ENCODE data around the gene GCFC2.

The GCFC2 gene

GRCh38 chr2:75710220-75710576 is 517 bp downstream of the GCFC2 start:
- H3K4me2 ChIP-seq (ENCODE audit: low read length): peak overlapping the region; percentile 99
- H3K9ac ChIP-seq (ENCODE audit: low read length): peak overlapping the region; percentile 81
- H2AFZ ChIP-seq (ENCODE audit: low read depth, low read length): peak overlapping the region; percentile 51; the same call in 1 of the 2 replicates
- H3K36me3 ChIP-seq (replicated peaks; ENCODE audit: low read depth, low read length): peaks cover 6% of the 10 kb centered on the region
- peak overlapping the region; percentile 94 for H3K27ac ChIP-seq (ENCODE audit: low read length)
- peaks cover 20% of the 10 kb centered on the region for H3K4me1 ChIP-seq (ENCODE audit: low read length)
- no peaks in the 10 kb centered on the region for H3K27me3 ChIP-seq (ENCODE audit: low read depth, low read length)
- peaks cover 41% of the 10 kb centered on the region for H3K79me2 ChIP-seq (ENCODE audit: low read length)
- no peaks in the 10 kb centered on the region for H3K9me3 ChIP-seq (ENCODE audit: insufficient read depth, low read length)
- peak overlapping the region; percentile 96 for H3K4me3 ChIP-seq (ENCODE audit: low read length)
- TF ChIP-seq CTCF (IDR thresholded peaks at IDR 0.05; ENCODE audit: low read depth, low read length) (no peak), EZH2phosphoT487 (IDR thresholded peaks at IDR 0.05; ENCODE audit: low read depth) (no peak)
- H4K20me1 ChIP-seq (ENCODE audit: insufficient read depth, low read length): no peaks in the 10 kb centered on the region

GRCh38 chr2:75709297-75709696 is 1.4 kb downstream of the GCFC2 start:
- no peaks in the 10 kb centered on the region for H4K20me1 ChIP-seq (ENCODE audit: insufficient read depth, low read length)
- H3K4me2 ChIP-seq (ENCODE audit: low read length): peak overlapping the region; percentile 99
- H2AFZ ChIP-seq (ENCODE audit: low read depth, low read length): no peak overlapping the region
- H3K4me1 ChIP-seq (ENCODE audit: low read length): peaks cover 20% of the 10 kb centered on the region
- peaks cover 10% of the 10 kb centered on the region for H3K36me3 ChIP-seq (replicated peaks; ENCODE audit: low read depth, low read length)
- no peaks in the 10 kb centered on the region for H3K9me3 ChIP-seq (ENCODE audit: insufficient read depth, low read length)
- no peak for TF ChIP-seq EZH2phosphoT487 (IDR thresholded peaks at IDR 0.05; ENCODE audit: low read depth)
- TF ChIP-seq CTCF (IDR thresholded peaks at IDR 0.05; ENCODE audit: low read depth, low read length): no peak
- no peaks in the 10 kb centered on the region for H3K27me3 ChIP-seq (ENCODE audit: low read depth, low read length)
- 0 out of 2 replicates have a peak overlapping the region, but pooled peaks have one; percentile 11 for H3K27ac ChIP-seq (ENCODE audit: low read length)
- peaks cover 41% of the 10 kb centered on the region for H3K79me2 ChIP-seq (ENCODE audit: low read length)
- H3K9ac ChIP-seq (ENCODE audit: low read length): peak overlapping the region; percentile 81
- H3K4me3 ChIP-seq (ENCODE audit: low read length): peak overlapping the region; percentile 96

GRCh38 chr2:75707901-75708300 is 2.8 kb downstream of the GCFC2 start:
- Histone ChIP-seq H3K27ac (ENCODE audit: low read length) (no peak overlapping the region), H2AFZ (ENCODE audit: low read depth, low read length) (no peak overlapping the region), H3K4me2 (ENCODE audit: low read length) (no peak overlapping the region), H3K27me3 (ENCODE audit: low read depth, low read length) (no peaks in the 10 kb centered on the region), H3K4me3 (ENCODE audit: low read length) (no peak overlapping the region), H4K20me1 (ENCODE audit: insufficient read depth, low read length) (no peaks in the 10 kb centered on the region), H3K36me3 (replicated peaks; ENCODE audit: low read depth, low read length) (peaks cover 22% of the 10 kb centered on the region), H3K4me1 (ENCODE audit: low read length) (peaks cover 20% of the 10 kb centered on the region), H3K9me3 (ENCODE audit: insufficient read depth, low read length) (no peaks in the 10 kb centered on the region), H3K9ac (ENCODE audit: low read length) (no peak overlapping the region), H3K79me2 (ENCODE audit: low read length) (peaks cover 41% of the 10 kb centered on the region)
- TF ChIP-seq EZH2phosphoT487 (IDR thresholded peaks at IDR 0.05; ENCODE audit: low read depth) (no peak), CTCF (IDR thresholded peaks at IDR 0.05; ENCODE audit: low read depth, low read length) (no peak)

- peaks cover 13% of the 10 kb centered on the region for H3K4me1 ChIP-seq (ENCODE audit: low read length)
- H3K27ac ChIP-seq (ENCODE audit: low read length): no peak overlapping the region
- no peak overlapping the region for H3K9ac ChIP-seq (ENCODE audit: low read length)
- no peaks in the 10 kb centered on the region for H3K27me3 ChIP-seq (ENCODE audit: low read depth, low read length)
- no peak overlapping the region for H3K4me3 ChIP-seq (ENCODE audit: low read length)
- H3K79me2 ChIP-seq (ENCODE audit: low read length): peaks cover 34% of the 10 kb centered on the region
- H3K4me2 ChIP-seq (ENCODE audit: low read length): no peak overlapping the region
- TF ChIP-seq EZH2phosphoT487 (IDR thresholded peaks at IDR 0.05; ENCODE audit: low read depth): no peak
- TF ChIP-seq CTCF (IDR thresholded peaks at IDR 0.05; ENCODE audit: low read depth, low read length): no peak
- H4K20me1 ChIP-seq (ENCODE audit: insufficient read depth, low read length): no peaks in the 10 kb centered on the region
- H3K36me3 ChIP-seq (replicated peaks; ENCODE audit: low read depth, low read length): peaks cover 35% of the 10 kb centered on the region
- H2AFZ ChIP-seq (ENCODE audit: low read depth, low read length): no peak overlapping the region
- no peaks in the 10 kb centered on the region for H3K9me3 ChIP-seq (ENCODE audit: insufficient read depth, low read length)
These were observed 4.8 kb downstream of the GCFC2 start for GRCh38 chr2:75705921-75706320.

Measured in OCI-LY3 (cell line).